ENCODE results near the gene OCA2. TPM values are rescaled to one million over a fixed set of nuclear protein-coding genes. Genes with fewer than 3 reads are reported as not detected.
"Not testable (repeated sequence)": the region's sequence is repeated elsewhere in the genome, so short reads cannot be mapped to it uniquely, and the experiment has no call there.

Gene OCA2
- total and polyA plus RNA-seq, 4 donors = 1.6 to 4.0 (median 2.5) TPM

DNA sequence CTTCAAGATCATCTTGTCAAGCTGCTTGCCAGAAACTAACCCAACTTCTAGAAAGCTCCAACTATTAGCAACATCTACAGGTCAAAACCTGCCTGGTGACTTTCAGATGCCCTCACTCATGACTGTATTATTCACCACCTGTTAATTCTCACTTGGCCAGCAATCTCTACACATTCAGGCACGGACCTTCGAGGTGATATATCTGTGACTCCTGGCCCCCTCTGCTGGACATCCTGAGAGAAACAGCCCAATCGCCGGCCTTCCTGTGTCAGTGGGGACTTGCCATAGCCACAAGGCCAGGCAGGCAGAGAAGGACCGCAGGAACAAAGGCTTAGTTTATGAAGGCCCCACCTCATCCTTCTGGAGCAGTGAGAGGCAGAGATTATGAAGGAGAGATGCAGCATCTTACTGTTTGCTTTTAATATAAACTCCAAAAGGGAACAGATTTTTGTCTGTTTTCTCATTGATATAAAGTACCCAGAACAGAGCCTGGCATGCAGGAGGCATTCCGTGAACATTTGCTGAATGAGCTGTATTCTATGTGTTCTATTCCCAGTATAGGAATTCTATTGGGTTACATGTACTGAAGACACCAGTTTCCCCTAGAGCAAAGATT, 24.4 kb upstream of the OCA2 start:
- Histone ChIP-seq H3K27me3 (ENCODE audit: control insufficient read depth in 1 of 2, insufficient read depth in 2 of 2, low read length in 1 of 2) (no peaks in the 10 kb centered on the region), H3K36me3 (ENCODE audit: control insufficient read depth in 1 of 2, insufficient read depth in 2 of 2, low read length in 1 of 2) (no peaks in the 10 kb centered on the region), H3K27ac (ENCODE audit: low read depth in 1 of 2, low read length in 2 of 2) (no peak overlapping the region), H3K9me3 (ENCODE audit: control insufficient read depth, low read length) (no peaks in the 10 kb centered on the region), H3K4me3 (ENCODE audit: low read length in 2 of 2) (no peak overlapping the region), H3K4me1 (ENCODE audit: control insufficient read depth in 1 of 2, insufficient read depth in 2 of 2, low read length in 2 of 2) (no peaks in the 10 kb centered on the region)
- 10 to 11% methylated on average over 6 of the region's 6 CpGs for WGBS, 2 donors
- ATAC-seq (ENCODE audit: low FRiP score) (peak; percentile 78), DNase-seq (peak; percentile 76 to 87)
- intact Hi-C loops (cut with DNase I) = loop anchor here (2.0 to 10.0 kb wide), 7 partner anchors 37 to 1229 kb away; no protein-coding TSS in a partner anchor

GRCh38 chr15:28122038-28122949, 23.2 kb upstream of the OCA2 start:
- H3K27ac ChIP-seq (ENCODE audit: low read depth in 1 of 2, low read length in 2 of 2) = no peak overlapping the region
- no peaks in the 10 kb centered on the region for H3K27me3 ChIP-seq (ENCODE audit: control insufficient read depth in 1 of 2, insufficient read depth in 2 of 2, low read length in 1 of 2)
- intact Hi-C loops (cut with DNase I) = loop anchor here (2.0 to 10.0 kb wide), 5 partner anchors 35 to 1227 kb away; no protein-coding TSS in a partner anchor
- no peaks in the 10 kb centered on the region for H3K36me3 ChIP-seq (ENCODE audit: control insufficient read depth in 1 of 2, insufficient read depth in 2 of 2, low read length in 1 of 2)
- DNase-seq = no peak
- H3K4me1 ChIP-seq (ENCODE audit: control insufficient read depth in 1 of 2, insufficient read depth in 2 of 2, low read length in 2 of 2) = no peaks in the 10 kb centered on the region
- no peaks in the 10 kb centered on the region for H3K9me3 ChIP-seq (ENCODE audit: control insufficient read depth, low read length)
- no peak for ATAC-seq (ENCODE audit: low FRiP score)
- 86 to 90% methylated on average over 28 of the region's 28 CpGs for WGBS, 2 donors
- no peak overlapping the region for H3K4me3 ChIP-seq (ENCODE audit: low read length in 2 of 2)

DNA sequence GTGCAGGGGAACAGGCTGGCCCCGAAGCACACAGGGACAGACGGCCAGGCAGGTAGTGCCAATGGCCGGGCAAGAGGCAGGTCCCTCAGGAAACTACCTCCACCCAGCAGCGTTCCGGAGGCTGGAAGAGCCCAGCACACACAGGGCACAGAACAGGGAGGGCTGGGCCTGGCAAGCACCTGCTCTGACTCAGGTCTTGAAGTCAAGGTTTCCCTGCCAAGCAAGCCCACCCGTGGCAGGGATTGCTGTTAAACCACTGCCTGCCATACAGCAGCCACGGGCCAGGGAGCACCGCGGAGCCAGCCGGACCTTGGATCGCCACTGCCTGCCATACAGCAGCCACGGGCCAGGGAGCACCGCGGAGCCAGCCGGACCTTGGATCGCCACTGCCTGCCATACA, 22.5 kb upstream of the OCA2 start:
- not testable (repeated sequence) for H3K4me3 ChIP-seq (ENCODE audit: low read length in 2 of 2); H3K27ac ChIP-seq (ENCODE audit: low read depth in 1 of 2, low read length in 2 of 2); H3K4me1 ChIP-seq (ENCODE audit: control insufficient read depth in 1 of 2, insufficient read depth in 2 of 2, low read length in 2 of 2); H3K9me3 ChIP-seq (ENCODE audit: control insufficient read depth, low read length); ATAC-seq (ENCODE audit: low FRiP score); DNase-seq; H3K27me3 ChIP-seq (ENCODE audit: control insufficient read depth in 1 of 2, insufficient read depth in 2 of 2, low read length in 1 of 2); H3K36me3 ChIP-seq (ENCODE audit: control insufficient read depth in 1 of 2, insufficient read depth in 2 of 2, low read length in 1 of 2)
- intact Hi-C loops (cut with DNase I) = loop anchor here (10.0 kb wide), 4 partner anchors 53 to 1227 kb away; no protein-coding TSS in a partner anchor
- WGBS, 2 donors = 88 to 91% methylated on average over 7 to 12 of the region's 16 CpGs

DNA sequence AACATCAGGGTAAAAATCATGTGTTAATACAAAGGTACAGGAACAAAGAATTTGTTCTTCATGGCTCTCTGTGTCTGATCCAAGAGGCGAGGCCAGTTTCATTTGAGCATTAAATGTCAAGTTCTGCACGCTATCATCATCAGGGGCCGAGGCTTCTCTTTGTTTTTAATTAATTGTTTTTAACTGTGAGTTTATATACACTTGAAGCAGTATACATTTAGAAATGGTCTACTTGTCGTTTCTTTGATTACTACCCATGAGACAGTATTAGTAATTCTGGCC, 21.2 kb upstream of the OCA2 start:
- intact Hi-C loops (cut with DNase I) = loop anchor here (10.0 kb wide), 4 partner anchors 55 to 1225 kb away; no protein-coding TSS in a partner anchor
- Histone ChIP-seq H3K9me3 (ENCODE audit: control insufficient read depth, low read length) (no peaks in the 10 kb centered on the region), H3K36me3 (ENCODE audit: control insufficient read depth in 1 of 2, insufficient read depth in 2 of 2, low read length in 1 of 2) (peaks cover 0 to 3% of the 10 kb centered on the region in 2 donors), H3K27ac (ENCODE audit: low read depth in 1 of 2, low read length in 2 of 2) (no peak overlapping the region), H3K4me1 (ENCODE audit: control insufficient read depth in 1 of 2, insufficient read depth in 2 of 2, low read length in 2 of 2) (no peaks in the 10 kb centered on the region), H3K27me3 (ENCODE audit: control insufficient read depth in 1 of 2, insufficient read depth in 2 of 2, low read length in 1 of 2) (no peaks in the 10 kb centered on the region), H3K4me3 (ENCODE audit: low read length in 2 of 2) (no peak overlapping the region)
- ATAC-seq (ENCODE audit: low FRiP score) = no peak
- no peak for DNase-seq
- WGBS, 2 donors = 89 to 90% methylated on average over 4 of the region's 4 CpGs

GRCh38 chr15:28118531-28118930, 19.4 kb upstream of the OCA2 start:
- Histone ChIP-seq H3K4me3 (ENCODE audit: low read length in 2 of 2) (no peak overlapping the region), H3K27me3 (ENCODE audit: control insufficient read depth in 1 of 2, insufficient read depth in 2 of 2, low read length in 1 of 2) (no peaks in the 10 kb centered on the region), H3K9me3 (ENCODE audit: control insufficient read depth, low read length) (no peaks in the 10 kb centered on the region), H3K27ac (ENCODE audit: low read depth in 1 of 2, low read length in 2 of 2) (no peak overlapping the region), H3K36me3 (ENCODE audit: control insufficient read depth in 1 of 2, insufficient read depth in 2 of 2, low read length in 1 of 2) (peaks cover 0 to 5% of the 10 kb centered on the region in 2 donors), H3K4me1 (ENCODE audit: control insufficient read depth in 1 of 2, insufficient read depth in 2 of 2, low read length in 2 of 2) (no peaks in the 10 kb centered on the region)
- DNase-seq (no peak), ATAC-seq (ENCODE audit: low FRiP score) (no peak)
- intact Hi-C loops (cut with DNase I) = no loop called here
- 88 to 91% methylated on average over 10 of the region's 10 CpGs for WGBS, 2 donors

DNA sequence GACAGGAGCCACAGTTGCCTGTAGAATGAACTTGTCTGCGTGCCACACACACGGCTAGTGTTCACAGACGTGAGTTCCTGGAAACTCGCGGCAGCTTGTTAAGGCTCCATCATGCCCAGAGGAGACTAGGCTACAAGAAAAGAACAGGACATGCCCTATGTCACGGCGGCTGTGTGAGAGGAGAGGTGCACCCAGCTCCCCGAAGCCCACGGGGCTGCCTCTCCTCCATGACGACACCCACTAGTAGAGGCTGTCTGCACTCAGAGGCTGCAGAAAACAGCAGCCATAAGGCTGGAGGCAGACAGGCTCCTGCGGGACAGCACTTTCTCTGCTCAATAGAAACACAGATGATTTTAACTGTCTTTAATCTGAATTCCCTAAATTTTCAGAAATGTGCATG, 19.0 kb upstream of the OCA2 start:
- DNase-seq (no peak), ATAC-seq (ENCODE audit: low FRiP score) (no peak)
- Histone ChIP-seq H3K36me3 (ENCODE audit: control insufficient read depth in 1 of 2, insufficient read depth in 2 of 2, low read length in 1 of 2) (peaks cover 0 to 5% of the 10 kb centered on the region in 2 donors), H3K4me1 (ENCODE audit: control insufficient read depth in 1 of 2, insufficient read depth in 2 of 2, low read length in 2 of 2) (no peaks in the 10 kb centered on the region), H3K9me3 (ENCODE audit: control insufficient read depth, low read length) (no peaks in the 10 kb centered on the region), H3K4me3 (ENCODE audit: low read length in 2 of 2) (no peak overlapping the region), H3K27ac (ENCODE audit: low read depth in 1 of 2, low read length in 2 of 2) (no peak overlapping the region), H3K27me3 (ENCODE audit: control insufficient read depth in 1 of 2, insufficient read depth in 2 of 2, low read length in 1 of 2) (no peaks in the 10 kb centered on the region)
- intact Hi-C loops (cut with DNase I) = no loop called here
- WGBS, 2 donors = 82 to 86% methylated on average over 11 of the region's 11 CpGs

DNA sequence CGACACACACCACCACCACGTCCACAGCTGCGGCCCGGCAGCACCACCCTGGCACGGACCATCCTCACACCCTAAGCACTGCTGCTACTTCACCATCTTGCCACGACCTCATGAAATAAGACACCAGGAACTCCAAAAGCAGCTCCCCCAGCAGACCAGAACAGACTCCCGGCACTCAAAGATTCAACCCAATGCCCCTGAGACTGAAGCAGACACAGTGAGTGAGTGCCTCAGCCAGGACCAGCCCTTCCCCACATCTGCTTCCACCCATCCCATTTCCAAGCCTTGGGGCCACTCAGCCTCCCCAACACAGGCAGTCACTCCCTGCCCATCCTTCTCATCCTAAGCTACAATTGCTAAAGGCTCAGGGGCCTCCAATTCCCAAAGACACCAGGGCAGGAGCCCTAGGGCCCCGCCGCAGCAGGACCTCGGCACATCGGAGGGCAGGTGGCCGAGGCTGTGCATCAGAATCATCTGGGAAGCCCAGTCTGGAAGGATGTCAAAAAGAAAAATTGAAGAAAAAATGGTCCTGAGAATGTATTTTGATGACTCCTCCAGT, 18.4 kb upstream of the OCA2 start:
- Histone ChIP-seq H3K9me3 (ENCODE audit: control insufficient read depth, low read length) (no peaks in the 10 kb centered on the region), H3K27ac (ENCODE audit: low read depth in 1 of 2, low read length in 2 of 2) (no peak overlapping the region), H3K36me3 (ENCODE audit: control insufficient read depth in 1 of 2, insufficient read depth in 2 of 2, low read length in 1 of 2) (peaks cover 0 to 5% of the 10 kb centered on the region in 2 donors), H3K27me3 (ENCODE audit: control insufficient read depth in 1 of 2, insufficient read depth in 2 of 2, low read length in 1 of 2) (no peaks in the 10 kb centered on the region), H3K4me3 (ENCODE audit: low read length in 2 of 2) (no peak overlapping the region), H3K4me1 (ENCODE audit: control insufficient read depth in 1 of 2, insufficient read depth in 2 of 2, low read length in 2 of 2) (no peaks in the 10 kb centered on the region)
- DNase-seq (no peak), ATAC-seq (ENCODE audit: low FRiP score) (no peak)
- intact Hi-C loops (cut with DNase I) = no loop called here
- WGBS, 2 donors = 89 to 92% methylated on average over 12 of the region's 12 CpGs

GRCh38 chr15:28116521-28117431, 17.7 kb upstream of the OCA2 start:
- ATAC-seq (ENCODE audit: low FRiP score) = no peak

More at GRCh38 chr15:28116521-28117431, 17.7 kb upstream of the OCA2 start:
- no peak overlapping the region for H3K4me3 ChIP-seq (ENCODE audit: low read length in 2 of 2)
- H3K36me3 ChIP-seq (ENCODE audit: control insufficient read depth in 1 of 2, insufficient read depth in 2 of 2, low read length in 1 of 2) = peaks cover 0 to 8% of the 10 kb centered on the region in 2 donors
- no peaks in the 10 kb centered on the region for H3K27me3 ChIP-seq (ENCODE audit: control insufficient read depth in 1 of 2, insufficient read depth in 2 of 2, low read length in 1 of 2)
- WGBS, 2 donors = 93% methylated on average over 42 of the region's 42 CpGs
- H3K9me3 ChIP-seq (ENCODE audit: control insufficient read depth, low read length) = no peaks in the 10 kb centered on the region
- H3K27ac ChIP-seq (ENCODE audit: low read depth in 1 of 2, low read length in 2 of 2) = no peak overlapping the region
- no peaks in the 10 kb centered on the region for H3K4me1 ChIP-seq (ENCODE audit: control insufficient read depth in 1 of 2, insufficient read depth in 2 of 2, low read length in 2 of 2)
- intact Hi-C loops (cut with DNase I) = no loop called here
- no peak for DNase-seq
